Right forelimb (tissue), 1 donor: ENCODE measurements around the gene ARL10.

Experiments
- DNase-seq: peaks from one replicate; pipeline ENCODE4 v3.0.0-alpha.2; 2018

Gene ARL10, protein sequence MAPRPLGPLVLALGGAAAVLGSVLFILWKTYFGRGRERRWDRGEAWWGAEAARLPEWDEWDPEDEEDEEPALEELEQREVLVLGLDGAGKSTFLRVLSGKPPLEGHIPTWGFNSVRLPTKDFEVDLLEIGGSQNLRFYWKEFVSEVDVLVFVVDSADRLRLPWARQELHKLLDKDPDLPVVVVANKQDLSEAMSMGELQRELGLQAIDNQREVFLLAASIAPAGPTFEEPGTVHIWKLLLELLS

DNA sequence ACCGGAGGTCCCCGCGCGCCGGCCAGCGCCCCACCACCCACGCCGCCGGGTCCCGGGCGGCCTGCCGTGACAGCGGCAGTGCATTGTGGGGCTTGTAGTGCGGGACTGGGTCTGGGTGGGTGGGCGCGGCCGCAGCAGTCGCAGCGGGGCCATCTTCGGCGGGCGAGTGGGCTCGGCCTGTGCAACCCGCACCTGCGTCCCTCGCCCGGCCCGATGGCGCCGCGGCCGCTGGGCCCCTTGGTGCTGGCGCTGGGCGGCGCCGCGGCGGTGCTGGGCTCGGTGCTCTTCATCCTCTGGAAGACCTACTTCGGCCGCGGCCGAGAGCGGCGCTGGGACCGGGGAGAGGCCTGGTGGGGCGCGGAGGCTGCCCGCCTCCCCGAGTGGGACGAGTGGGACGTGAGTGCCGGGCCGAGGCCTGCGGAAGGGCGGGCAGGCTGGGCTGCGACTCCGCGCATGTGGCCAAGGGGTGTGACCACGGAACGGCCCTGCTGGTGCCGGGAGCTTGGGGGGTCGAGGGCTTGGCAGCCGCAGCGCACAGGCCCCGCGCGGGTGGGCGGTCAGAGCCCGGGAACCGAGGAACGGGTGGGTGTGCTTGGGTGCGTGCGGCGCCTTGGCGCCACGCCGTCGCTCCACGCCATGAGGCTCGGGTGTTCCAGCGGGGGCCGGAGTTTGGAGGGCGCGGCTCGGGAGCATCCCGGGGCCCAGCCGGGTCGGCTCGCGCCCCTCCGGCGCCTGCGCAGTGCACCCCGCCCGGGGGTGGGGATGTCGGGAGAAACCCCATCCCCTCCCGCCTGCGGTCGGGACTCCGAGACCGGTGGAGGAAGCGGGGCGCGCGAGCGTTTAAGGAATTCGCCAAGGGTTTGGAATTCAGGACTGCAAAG, at the start of gene ARL10:
TSS of gene ARL10 (plus strand) at position 137 of the 881 bp plus-strand sequence. CDS start at position 214, 77 bp downstream.
- peak; percentile 75 for DNase-seq

DNA sequence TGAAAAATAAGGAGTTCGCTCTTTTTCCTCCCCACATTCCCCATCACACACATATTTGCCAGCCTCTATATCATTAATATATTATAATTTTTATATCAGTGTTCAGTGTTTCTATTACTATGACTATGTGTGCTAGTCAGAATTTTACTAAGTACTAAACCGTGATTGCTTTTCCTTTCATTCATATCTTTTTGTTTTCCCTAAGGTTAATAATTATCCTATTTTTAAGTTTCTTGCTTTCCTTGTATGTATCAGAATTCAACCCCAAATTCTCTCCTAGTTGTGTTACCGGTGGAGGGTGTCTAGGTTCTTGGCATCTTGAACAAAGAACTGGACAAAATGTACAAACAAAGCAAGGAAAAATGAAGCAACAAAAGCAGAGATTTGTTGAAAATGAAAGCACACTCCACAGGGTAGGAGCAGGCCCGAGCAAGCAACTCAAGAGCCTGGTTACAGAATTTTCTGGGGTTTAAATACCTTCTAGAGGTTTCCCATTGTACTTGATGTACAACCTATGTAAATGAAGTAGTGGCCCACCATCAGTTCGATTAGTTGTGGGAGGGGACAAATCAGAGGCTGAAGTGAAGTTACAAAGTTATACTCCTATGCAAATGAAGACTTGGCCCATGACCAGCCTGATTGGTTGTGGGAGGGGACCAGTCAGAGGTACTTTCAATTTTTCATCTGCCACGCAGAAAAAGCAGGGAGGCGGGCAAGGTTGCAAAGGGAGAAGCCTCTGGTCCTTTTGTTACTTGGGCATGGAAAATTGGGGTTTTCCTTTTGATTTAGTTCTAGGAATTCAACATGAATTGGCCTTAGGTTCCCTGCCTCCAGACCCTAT, 47.5 kb upstream of the ARL10 start:
- DNase-seq: no peak

DNA sequence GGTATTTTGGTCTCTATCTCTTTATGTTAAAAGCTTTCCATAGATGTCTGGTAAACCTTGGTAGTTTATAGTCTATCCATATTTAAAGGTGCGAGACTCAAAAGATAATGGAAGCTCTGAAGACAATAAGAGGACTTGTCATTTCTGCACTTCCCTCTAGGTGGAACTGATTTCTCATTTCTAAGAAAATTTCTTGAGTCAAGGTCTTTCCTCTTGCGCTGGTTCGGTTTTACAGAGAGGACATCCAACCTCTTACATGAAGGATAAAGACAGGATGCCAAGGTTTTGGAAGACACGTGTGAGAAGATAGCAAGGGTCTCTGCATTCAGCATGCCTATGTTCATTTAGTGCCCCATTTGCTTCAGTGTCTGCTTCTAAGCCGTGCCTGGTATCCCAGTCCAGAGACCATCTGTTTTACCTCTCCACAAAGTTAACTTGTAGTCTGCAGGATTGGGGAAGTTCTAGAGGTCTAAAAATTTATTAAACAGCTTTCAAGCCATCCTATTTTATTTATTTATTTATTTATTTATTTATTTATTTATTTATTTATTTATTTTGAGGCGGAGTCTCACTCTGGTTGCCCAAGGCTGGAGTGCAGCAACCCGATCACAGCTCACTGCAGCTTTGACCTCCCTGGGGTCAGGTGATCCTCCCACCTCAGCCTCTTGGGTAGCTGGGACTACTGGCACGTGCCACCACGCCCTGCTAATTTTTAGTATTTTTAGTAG, 45.3 kb upstream of the ARL10 start:
- no peak for DNase-seq

DNA sequence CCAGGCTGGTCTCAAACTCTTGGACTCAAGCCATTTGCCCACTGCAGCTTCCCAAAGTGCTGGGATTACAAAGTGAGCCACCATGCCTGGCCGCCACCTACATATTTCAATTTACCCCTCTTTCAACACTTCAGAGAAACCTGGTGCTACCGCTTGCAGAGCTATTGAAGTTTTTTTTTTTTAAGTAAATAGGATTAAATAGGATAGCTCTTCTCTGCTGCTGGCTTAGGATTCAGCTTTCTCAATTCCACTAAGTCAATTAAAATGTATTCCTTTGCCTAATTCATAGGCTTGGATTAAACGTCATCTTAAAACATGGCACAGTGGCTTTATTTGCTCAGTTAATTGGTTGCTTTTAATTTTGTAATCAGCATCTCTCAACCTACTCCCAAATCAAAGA, 44.7 kb upstream of the ARL10 start:
- DNase-seq: no peak

DNA sequence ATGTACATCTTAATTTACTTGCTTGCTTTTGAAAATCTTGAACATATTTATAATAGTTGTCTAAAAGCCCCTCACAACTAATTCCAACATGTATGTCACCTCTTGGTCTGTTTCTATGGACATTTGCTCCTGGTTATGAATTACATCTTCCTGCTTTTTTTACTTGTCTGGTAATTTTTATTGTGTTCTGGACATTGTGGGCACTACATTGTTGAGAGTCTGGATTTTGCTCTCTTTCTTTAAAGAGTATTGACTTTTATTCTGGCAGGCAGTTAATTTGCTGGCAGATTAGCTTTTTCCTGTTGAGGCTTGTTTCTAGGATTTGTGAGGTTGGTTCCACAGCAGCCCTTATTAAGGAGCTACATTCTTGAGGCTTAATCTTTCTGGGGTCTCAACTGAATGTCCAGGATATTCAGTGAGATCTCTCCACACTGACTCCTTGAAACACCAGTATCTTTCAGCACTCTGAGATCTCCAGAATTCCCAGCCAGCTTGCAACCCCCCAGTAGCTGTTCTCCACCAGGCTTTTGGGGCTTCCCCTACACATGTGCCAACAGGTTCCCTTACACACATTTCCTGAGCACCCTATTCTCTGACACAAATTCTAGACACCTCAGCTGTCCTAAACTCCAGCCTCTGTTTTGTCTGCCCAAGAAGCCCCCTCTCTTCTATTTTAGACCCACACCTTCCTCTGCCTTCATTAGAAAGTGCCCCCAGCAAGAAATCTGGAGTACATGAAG, 31.1 kb upstream of the ARL10 start:
- no peak for DNase-seq

DNA sequence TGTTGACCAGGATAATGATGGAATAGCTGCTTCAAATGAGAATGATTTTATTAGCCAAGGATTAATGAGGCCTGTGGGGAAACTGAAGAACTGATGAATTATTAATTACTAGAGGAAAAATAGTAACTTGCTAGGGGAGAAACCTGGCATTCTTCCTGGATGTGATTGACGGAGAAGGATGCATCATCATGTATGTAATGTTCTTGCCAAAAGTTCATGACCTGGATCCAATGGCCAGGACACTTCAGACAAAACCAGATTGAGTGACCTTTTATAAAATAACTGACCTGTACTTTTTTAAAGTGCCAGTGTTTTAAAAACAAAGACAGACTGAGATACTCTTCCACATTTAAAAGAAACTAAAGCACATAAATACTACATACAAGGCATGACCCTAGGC, 27.4 kb upstream of the ARL10 start:
- no peak for DNase-seq

DNA sequence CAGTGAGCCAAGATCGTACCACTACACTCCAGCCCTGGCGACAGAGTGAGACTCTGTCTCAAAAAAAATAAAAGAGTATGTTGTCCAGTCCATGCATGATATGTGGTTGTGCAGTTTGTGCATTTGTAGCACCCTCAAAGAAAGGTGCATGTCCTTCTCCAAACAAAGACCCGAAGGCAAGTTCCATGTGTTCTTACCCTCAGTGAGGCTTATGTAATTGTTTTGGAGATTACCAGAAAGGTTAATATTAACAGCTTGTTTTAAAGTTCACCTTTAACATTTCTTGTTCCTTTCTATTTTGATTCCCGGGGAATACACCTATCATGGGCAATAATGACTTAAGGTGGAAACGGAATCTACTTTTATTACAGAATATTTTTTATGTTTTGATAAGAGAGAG, 26.0 kb upstream of the ARL10 start:
- no peak for DNase-seq

DNA sequence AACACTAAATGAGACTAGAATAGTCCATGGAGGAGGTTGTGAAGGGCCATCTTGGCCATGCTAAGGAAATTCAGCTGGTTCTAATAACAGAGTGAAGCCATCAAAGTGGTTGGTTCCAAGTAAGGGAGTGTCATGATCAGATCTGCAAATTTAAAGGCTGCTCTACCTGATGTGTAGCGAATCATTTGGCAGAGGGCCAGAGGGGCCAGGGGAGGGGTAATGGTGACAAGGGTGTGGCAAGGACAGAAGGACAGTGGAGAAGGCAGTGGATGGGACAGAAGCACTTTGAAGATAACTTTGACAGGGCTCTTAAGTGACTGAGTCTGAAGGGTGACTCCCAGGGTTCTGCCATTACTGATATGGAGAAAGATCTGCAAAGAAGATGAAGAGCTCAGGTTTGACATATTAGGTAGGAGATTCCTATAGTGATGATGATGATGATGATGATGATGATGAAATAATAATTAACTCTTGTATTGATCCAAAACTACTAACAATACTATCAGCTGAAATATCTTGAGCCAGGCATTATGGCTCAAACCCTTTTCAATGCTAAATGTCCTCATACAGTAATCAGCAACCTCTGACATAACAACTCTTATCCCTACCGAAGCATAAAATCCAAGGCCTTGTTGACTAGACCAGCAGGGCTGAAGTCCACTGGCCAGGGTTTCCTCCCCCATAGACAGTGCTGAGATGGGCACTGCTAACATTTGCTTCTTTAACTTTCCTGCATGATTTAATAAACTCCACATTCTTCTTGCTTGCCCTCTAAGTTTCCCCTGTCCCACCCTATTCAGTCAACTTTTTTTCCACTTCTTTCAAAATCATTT, 23.7 kb upstream of the ARL10 start:
- DNase-seq: no peak

DNA sequence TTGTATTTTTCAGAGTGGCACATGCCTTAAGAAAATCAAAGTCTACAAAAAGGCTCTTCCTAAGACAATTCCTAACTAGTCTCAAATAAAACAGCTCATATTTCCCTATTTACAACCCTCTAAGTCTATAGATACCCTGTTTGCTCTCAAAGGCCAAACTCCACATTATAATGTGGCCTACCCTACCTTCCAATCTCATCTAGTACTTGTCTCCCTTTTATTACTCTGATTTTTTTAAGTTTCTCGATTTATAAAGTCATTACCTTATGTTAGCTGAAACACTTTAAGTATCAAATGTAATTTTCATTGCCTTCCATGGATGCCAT, 23.2 kb upstream of the ARL10 start:
- DNase-seq: no peak

DNA sequence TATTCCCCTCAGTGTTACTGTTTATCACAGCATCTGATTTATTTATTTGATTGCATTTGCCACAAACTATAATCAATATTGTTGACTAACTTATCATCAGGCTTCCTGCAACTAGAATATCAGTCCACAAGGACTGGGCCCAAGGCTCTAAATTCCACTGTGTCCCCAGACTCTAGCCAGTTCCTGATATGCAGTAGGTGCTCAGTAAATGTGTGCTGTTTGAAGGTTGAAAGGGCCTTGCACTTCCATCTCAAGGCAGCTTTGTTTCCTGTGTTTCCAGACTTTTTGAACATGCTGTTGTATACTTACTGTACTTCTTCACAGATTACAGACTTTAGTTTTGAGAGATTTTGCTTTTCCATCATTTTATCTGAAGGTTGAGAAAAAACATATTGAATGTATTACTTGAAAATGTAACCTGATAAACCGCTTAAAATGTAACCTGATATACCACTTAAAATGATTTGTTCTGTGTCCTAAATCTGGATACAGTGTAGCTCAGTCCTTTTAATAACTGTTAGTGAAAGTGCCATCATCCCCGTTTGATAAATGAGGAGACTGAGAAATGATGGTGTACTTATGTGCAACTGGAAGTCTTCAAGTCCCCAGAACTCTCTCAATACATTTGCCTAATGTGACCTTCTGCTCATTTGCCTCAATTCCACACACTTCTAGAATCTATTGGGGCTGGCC, 22.4 kb upstream of the ARL10 start:
- DNase-seq: no peak

DNA sequence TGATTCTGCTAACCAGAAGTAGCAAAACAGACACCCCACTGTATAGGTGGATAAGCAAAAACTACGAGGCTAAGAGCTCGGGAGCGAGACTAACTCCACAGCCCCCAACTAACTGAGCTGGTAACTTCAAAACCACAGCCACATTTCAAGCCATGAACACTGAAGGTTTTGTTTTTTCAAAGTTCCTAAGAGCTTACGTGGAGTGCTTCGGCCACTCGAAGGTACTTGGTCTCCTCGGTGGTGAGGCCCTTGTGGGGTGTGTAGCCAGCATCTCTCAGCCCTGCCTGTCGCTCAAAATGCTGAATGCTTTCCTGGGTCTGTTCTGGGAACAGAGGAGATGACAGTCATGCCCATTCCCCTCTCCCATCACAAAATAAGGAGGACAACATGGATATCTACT, 14.9 kb upstream of the ARL10 start:
- DNase-seq: no peak

DNA sequence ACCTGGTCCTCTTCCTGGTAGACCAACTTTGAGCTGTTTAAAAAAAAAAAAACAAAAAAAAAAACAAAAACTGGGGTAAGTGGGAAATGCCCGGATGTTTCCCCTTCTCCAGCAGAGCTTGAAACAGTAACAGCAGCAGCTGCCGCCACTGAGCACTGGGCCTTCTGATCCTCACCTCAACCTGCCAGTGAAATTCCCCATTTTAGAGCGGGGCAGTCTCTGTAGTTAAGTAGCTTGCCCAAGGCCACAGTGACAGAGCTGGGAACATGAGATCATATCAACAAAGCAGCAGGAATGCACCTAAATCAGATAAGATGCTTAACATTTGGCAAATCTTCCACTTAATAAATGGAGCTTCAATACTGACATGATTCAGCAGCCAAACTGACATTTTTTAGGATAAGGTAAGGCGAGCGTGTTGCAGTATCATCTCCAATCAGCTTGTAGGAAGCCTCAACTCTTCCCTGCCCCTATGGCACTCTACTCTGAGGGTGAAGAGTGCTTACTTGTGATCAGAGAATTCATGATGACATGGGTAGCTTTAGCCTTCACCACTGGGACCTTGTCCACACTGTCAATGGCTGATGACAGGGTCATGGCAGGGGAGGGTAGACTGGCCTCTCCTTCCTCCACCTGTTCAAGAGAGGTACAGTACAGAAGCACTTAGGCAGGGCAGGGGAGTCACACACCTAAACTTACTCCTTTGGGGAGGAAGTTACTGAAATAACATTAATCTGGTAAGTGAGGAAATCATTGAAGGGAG, 13.0 kb upstream of the ARL10 start:
- DNase-seq: no peak

DNA sequence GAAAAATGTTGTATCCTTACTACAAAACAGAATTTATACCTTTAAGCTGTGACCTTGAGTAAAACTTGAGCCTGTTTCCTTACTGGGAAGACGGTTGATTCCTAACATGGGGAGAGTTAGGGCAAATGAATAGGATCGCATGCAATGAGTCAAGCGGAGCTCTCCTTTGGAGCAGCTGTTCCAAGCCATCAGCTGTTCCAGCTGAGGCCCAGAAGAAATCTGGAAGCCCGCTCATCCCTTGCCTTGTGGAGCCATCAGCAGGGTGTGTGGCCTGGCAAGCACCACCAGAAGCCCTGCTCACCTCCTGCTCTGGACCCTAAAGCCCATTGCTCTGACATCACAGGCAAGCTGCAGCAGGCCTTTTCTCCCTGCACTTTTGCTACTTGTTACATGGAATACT, 11.8 kb upstream of the ARL10 start:
- DNase-seq: no peak

DNA sequence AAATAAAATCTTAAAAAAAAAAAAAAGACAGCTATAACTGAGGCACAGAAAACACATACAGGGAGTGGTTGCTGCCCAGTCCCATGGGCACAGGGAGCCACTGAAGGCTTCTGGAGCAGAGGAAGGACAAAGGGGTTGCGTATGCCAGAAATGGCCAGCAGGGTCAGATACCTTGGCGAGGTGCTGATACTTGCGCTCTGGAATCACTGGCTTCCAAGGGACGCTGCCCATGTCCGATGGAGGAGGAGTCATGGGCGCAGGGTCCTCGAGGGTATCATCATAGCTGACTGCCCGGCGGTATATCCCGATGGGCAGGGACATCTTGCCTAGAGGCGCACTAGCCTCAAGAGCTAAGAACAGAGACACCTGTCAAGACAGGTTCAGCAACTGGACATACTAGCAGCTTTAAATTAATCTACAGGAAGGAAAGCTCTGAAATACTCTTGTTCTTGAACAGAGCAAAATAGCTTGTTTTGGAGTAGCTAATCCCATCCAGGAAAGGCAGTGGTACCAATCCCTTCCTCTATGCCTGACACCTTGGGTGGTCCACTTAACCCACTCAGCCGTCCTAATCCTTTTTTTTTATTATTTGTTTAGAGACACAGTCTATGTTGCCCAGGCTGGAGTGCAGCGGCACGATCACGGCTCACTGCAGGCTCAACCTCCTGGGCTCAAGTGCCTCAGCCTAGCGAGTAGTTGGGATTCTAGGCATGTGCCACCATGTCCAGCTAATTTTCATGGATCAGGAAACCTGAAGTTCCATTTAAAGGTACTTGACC, 9.7 kb upstream of the ARL10 start:
- DNase-seq: no peak

DNA sequence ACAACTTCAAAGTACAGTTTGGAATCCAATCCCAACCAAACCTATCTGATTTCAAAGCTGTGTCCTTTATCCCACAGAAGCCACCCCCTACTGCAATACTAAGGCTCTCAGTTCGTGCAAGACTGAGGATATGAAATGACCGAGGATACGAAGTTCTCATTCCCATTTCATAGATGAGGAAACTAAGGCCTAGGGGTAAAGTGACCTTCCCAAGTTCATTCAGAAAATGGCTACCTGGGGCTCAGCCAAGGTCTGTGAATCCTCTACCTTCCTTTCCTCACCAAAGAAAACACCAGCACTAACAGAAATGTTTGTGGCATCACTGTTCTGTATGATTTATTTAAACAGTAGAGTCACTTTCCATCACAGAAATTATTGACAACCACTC, 9.1 kb upstream of the ARL10 start:
- DNase-seq: no peak

DNA sequence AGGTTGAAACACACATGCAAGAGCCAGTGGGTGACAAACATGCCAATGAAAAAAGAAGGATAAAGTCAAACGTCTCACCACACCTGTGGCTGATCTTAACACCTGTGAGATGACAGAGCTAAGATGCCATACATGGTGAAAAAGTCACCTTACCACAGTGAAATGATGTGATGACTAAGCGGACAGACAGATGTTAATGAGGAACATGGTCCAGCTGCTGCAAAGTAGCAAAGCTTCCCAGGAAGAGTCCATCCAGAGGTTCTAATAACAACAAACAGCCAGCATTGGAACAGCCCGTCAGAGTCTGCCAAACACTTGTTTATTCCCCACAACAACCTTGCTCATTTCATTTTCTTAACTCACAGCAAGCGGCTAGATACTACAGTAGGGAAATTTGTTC, 5.6 kb upstream of the ARL10 start:
- no peak for DNase-seq

DNA sequence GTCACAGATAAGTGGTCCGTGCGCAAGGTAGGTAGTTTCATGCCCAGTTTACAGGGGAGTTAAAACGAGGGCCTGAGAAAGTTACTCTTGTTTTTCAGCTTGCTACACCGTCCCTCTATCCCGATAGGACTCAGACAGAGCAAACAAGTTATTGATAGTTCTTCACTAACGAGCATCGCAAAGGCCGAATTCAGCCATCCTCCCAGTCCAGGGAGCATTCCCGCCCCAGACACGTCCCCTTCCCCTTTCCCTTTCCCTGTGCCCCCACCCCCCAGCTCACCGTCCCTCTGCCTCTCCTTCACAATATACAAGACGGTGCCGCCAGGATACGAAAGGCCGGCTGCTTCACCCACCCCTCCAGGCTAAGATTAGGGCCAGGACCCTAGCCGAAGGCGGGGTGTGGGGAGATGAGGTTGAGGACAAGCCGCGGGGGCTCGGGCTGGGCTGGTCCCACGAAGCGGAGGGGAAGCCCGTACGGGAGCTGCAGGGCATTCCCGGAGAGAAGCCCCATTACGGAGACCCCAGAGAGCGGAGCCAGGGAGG, 4.3 kb upstream of the ARL10 start:
- DNase-seq: no peak

DNA sequence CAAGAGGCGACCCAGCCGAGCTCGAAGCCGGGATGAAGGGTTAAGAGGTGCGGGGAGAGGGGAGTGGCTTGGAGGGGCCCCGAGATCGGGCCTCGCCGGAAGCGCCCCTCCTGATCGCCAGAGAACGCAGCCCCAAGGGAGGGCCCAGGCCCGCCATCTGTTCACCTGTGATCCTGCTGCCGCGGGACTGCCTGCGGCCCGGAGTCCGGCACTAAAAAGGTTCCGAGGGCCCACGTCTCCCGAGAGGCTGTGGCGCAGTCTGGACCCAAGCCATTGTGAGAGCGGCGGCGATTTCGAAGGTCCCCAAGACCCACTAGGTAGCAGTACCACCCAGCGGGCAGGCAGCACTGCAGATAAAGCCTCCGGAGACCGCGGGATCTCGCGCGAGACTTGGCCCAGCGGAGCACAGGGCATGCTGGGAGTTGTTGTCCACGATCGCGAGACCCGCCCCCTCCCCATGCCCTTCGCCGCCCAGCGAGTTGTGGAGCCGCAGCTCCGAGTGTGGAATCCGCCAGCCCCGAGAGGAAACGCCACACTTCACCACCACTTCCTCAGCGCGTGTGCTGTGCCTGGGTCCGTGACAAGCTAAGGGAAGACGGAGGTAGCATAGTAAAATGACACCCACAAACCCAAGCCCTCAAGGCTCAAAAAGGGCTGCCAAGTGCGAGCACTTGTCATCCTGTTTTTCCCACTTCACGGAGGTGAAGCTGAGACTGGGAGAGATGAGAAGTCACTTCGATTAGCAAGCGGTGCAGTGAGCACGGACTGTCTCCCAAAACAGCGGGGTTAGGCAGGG, 3.7 kb upstream of the ARL10 start, which contains the start of gene KIAA1191:
TSS of gene KIAA1191 (minus strand) at position 328 of the 796 bp plus-strand sequence. CDS start 2,256 bp downstream, outside the sequence.
- peak; percentile 94 for DNase-seq
